Activated T-cell treated with anti-CD3 and anti-CD28 coated beads for 4 hours (primary cell): ENCODE measurements around the gene UBE2D3.
"Not testable (repeated sequence)": the region's sequence is repeated elsewhere in the genome, so short reads cannot be mapped to it uniquely, and the experiment has no call there.

Source experiments
- DNase-seq: peaks from one replicate; pipeline ENCODE4 v3.0.0-alpha.2; 2020

UBE2D3 gene

GRCh38 chr4:102826890-102827673 is at the start of gene UBE2D3:
UBE2D3 (minus strand) TSS chr4:102827551; CDS start chr4:102826508, 1,043 bp downstream.
- DNase-seq: peak; percentile 91

- DNase-seq: no peak
Measured at GRCh38 chr4:102871772-102872171, 44.4 kb upstream of the UBE2D3 start.

GRCh38 chr4:102869569-102870197 is 42.3 kb upstream of the UBE2D3 start:
- peak; percentile 70 for DNase-seq

- DNase-seq: peak; percentile 82
Measured at GRCh38 chr4:102868781-102869568, 41.6 kb upstream of the UBE2D3 start, which contains the start of gene CISD2. CISD2 (plus strand) TSS chr4:102868992; CDS start chr4:102869085, 93 bp downstream.

- no peak for DNase-seq
Measured at GRCh38 chr4:102868153-102868780, 40.9 kb upstream of the UBE2D3 start.

- DNase-seq: no peak
Measured at GRCh38 chr4:102867278-102868152, 40.2 kb upstream of the UBE2D3 start.

- not testable (repeated sequence) for DNase-seq
Measured at GRCh38 chr4:102865327-102865726, 38.0 kb upstream of the UBE2D3 start.

- DNase-seq: no peak
Measured at GRCh38 chr4:102862747-102863146, 35.4 kb upstream of the UBE2D3 start.

- DNase-seq: no peak
Measured at GRCh38 chr4:102862016-102862415, 34.7 kb upstream of the UBE2D3 start.

GRCh38 chr4:102860611-102861324 is 33.4 kb upstream of the UBE2D3 start:
- no peak for DNase-seq

- DNase-seq: no peak
Measured at GRCh38 chr4:102858828-102859464, 31.6 kb upstream of the UBE2D3 start.

GRCh38 chr4:102850370-102850769 is 23.0 kb upstream of the UBE2D3 start:
- DNase-seq: no peak

- no peak for DNase-seq
Measured at GRCh38 chr4:102849579-102850104, 22.3 kb upstream of the UBE2D3 start.

- no peak for DNase-seq
Measured at GRCh38 chr4:102847687-102848086, 20.3 kb upstream of the UBE2D3 start.

GRCh38 chr4:102843938-102844337 is 16.6 kb upstream of the UBE2D3 start:
- DNase-seq: no peak

- no peak for DNase-seq
Measured at GRCh38 chr4:102843273-102843672, 15.9 kb upstream of the UBE2D3 start.

- no peak for DNase-seq
Measured at GRCh38 chr4:102842367-102842766, 15.0 kb upstream of the UBE2D3 start.

GRCh38 chr4:102836596-102836995 is 9.2 kb upstream of the UBE2D3 start:
- no peak for DNase-seq

- no peak for DNase-seq
Measured at GRCh38 chr4:102832667-102833066, 5.3 kb upstream of the UBE2D3 start.

GRCh38 chr4:102832105-102832504 is 4.8 kb upstream of the UBE2D3 start:
- no peak for DNase-seq
